GM19240 (cell line): ENCODE data around the gene CCND2.

Experiments
- DNase-seq: peaks from one replicate; pipeline ENCODE4 v3.0.0; 2011; ENCODE audit warnings: low spot score; ENCODE audit not compliant: insufficient read length

The CCND2 gene

DNA sequence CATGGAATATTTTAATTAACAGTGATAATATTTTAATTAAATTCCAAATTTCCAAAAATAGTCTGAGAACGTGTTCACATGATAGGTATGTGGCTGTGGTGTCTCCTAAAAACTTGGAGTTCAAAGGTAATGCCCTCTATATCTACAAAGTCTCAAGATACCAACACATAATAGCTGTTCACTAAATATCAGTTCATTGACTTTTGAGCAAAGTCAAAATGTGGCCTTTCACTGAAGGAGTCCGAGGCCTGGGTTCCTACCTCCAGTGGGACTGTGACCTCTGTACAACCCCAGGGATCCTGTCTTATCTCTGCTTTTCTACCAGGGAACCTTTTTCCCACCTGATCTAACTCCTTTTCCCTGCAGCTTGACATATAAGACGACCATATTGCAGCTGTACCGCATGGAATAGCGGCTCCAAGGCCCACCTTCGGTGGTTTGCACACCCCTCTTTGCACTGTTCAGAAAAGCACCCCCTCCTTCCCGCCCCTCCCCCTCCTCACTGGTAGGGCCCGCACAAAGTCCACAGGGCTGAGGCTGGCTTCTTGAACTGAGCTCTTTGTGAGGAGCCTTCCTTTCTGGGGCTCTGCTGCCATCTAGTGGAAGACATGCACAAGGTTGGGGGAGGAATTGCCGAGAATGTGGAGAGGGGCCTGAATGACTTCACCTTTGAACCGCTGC, 3.1 kb downstream of the CCND2 start:
- peak; percentile 75 for DNase-seq

DNA sequence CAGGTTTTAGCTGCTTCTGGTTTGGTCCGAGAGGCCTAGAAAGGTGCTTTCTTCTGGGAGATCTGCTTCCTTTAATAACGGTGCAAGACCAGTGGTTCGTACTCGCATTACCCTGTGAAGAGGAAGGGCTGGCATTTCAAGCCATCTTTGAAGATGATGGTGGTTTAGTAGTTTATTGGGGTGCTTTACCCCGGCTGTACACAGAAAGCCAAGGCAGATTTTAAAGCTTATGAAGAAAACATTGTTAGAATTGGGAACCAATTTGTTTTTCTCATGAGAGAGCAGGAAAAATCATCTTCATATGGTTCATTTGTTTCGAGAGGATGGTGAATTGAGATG, 3.6 kb downstream of the CCND2 start:
- DNase-seq: no peak

DNA sequence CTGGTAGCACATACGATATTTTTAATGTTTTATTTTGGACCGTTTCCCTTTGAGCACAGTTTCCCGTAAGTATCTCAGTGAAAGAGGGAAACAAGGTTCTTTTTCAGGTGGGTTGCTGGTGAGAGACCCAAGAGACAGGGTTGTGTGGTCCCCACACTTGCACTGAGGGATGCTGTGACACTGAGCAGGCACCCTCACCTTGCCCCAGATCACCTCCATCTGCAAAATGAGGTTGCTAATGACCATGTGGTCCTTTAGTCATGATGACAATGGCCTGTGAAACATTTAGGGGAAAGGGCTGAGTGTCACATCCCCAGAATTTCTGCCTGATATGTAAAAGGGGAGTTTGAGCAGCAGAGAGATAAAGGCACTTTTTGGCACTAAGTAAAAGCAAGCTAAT, 4.3 kb downstream of the CCND2 start:
- no peak for DNase-seq

DNA sequence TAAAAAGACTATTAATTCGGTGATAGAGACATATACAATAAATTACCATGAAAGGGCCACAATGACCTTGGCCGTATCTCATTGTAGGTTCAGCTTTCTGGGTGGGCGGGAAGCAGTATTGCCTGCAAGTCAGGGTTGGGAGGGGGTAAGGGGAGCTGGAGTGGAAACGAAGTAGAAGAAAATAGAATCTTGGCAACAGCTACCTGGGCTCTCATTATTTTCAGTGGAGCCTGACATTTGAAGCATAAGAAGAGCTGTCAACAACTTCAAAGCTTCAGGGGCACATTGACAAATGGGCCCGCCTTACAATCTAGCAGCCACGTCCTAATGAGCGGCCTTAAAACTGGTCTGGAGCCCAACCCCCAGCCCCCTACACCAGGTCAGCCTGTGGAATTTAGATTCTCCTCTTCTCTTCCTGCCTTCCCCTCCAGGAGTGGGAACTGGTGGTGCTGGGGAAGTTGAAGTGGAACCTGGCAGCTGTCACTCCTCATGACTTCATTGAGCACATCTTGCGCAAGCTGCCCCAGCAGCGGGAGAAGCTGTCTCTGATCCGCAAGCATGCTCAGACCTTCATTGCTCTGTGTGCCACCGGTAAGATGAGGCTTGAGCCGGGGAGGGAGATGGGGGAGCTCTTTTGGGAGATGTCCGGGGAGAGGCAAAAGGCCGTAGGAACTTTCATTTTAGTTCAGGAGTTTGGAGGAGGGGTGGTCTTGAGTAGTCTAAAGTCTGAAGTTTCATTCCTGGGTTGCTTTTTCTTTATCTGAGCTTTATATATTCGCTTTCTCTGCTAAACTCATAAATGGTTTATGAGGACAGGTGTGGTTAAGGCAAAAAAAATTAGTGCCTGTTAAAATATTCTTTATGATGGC, 5.0 kb downstream of the CCND2 start:
- no peak for DNase-seq

DNA sequence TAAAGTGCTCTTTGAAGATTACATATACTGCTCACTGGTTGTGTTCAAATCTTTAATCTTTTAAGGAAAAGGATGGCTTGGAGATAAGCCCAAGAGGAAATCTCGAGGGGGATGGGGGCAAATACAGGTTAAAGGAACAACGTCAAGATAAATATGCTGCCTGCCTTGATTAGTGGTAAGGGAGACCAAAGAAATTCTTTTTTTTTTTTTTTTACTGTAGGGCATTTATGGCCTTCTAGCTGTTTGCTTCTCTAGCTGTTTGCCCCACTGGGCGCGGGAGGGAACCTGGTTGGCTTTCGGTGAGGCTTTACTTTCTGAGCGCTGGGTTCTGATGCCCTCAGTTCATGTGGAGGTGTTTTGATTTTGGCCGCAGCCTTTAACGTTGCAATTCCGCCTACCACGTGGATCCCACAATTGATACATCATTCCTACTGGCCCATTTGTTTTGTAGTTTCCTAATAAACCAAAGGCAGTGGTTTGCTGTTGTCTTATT, 5.7 kb downstream of the CCND2 start:
- no peak for DNase-seq

DNA sequence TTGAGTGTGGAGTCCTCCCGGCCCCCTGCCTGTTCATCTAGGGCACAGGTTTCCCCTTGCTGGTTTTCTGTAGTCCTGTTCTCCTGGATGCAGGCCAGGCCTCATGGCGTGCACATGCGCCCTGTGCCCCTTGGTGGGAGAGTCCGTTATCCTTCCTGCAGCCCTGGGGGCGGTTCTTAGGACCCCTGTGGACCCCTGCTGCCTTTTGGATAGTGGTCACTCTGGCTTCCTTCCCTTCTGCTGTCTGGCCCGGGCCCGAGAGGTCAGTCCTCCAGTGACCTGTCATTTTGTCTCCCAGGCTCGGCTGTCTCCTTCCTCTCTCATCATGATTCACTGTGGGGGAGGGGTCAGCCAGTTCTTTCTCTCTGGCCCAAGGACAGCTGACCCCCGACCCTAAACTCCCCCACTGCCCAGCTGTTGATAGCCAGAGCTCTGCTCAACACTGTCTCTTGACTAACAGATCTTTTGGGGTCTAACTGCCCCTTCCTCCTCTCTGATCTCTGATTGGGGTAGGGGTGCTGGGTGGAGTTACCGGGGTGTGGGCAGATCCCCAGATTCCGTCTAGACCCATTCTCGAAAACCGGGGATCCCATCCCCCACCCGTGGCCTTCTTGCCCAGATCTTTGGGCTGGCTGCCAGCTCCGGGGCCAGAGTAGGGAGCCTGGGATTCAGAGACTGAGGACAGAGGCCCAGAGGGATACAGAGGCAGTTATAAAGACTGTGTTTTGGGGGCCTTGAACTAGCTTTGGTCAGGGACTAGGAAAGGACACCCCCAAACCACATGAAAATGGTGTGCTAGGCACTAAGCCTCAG, 7.0 kb downstream of the CCND2 start:
- no peak for DNase-seq

DNA sequence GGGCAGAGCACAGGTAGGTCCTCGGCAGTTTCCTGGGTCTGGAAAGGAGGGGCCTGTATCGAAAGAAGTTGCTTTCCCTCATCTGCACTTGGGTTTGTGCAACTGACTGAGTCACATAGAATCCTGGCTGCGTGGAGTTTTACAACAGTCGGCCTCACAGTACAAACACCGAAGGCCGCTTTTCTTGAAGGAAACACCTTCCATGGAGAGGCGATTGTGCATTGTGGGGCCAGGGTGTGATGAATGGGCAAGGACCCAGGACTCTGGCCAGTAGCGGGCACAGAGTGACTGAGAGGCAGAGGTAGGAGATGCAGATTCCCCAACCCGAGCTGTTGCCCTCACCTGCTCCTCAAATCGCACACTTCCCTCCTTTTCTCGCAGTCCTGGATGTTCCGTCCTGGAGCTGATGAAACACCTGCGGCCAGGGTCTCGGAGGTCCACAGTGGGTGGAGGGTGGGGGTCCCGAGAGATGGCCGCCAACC, 7.7 kb downstream of the CCND2 start:
- no peak for DNase-seq

DNA sequence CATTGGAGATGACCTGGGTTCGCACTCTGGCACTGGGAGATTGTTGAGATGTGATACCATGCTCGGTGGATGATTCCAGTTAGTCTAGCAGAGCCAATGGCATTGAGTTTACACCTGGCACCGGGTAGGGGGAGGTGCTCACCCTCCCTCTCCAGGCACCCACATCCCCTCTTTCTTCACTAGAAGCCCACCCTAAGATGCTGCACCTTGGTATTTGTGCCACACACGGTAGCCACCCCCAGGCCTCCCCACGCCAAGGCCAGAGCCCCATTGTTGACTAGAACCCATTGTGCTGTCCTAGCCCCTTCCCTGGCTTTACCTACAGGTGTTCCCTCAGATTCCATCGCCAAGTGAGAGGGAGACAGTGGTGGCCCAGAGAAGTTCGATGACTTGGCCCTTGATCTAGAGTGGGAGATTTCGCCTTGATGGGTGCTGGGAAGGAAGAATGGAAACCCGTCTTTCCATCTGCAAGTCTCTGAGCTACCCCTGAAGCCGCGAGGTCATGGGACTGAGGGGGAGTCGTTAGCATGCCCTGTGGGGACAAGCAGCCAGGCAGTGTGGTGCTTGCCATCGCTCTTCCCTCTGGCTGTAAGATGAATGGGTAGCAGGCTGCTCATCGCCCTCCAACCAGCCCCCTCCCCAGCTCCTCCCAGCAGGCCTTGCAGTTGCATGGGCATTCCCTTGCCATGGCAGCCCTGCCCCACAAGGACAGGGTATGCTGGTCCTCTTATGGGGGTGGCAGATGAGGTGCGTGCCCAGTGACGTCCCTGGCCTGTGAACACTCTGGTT, 8.7 kb downstream of the CCND2 start:
- no peak for DNase-seq

DNA sequence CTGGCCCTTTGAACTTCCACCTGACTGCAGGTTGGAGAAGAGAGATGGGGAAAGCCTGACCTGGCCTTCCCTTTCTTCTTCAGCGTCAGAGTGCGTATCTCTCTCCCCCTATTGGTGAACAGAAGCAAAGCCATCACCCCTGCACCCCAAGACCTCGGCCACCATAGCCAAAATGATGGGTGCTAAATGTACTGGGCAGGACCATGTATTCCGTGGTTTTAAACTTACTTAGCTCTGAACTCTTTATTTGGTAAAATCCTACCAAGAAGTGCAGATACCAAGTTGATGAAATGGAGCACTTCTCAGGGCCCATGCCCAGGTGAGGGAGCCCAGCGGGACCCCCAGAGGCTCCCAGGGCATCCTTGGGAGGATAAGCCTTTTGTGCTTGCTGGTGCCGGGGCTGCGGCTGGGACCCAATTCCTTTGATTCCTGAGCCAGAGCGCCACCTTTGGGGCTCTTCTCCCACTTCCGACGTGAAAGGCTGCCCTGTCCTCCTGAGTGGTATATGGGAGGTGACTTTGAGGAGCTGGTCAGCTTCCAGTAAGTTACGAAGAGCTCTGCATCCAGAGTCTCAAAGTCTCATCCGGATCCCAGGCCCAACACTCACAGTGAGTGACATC, 9.4 kb downstream of the CCND2 start:
- no peak for DNase-seq

DNA sequence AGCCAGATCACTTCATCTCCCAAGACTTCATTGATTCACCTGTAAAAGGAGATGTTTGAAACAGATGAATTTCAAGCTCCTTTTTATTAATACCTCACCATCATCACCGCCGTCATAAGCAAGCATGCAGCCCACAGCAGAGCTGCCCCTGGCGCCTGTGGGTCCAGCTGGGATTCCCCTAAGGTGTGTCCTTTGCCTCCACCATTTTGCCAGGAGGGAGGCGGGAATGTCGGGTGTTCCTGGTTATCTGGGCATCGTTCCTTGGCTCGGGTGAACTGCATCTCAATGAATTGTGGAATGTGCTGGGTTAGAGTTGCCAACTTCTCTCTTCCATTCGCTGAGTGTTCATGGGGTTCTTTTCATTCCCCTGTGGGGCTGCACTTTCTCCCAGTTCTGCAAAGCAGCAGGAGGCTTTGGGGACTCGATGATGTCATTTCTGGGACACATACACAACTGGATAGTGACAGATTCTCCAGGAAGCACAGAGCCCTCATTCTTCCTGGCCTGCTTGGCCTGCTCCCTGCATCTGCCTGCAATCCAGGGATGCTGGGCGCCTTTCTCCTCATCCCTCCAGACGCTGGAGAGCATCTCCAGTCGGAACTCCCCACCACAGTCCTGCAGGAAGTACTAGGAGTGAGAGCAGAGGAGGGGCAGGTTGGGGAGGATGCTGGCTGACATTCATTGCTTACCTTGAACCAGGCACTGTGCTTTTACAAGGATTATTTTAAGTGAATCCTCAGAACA, 10.1 kb downstream of the CCND2 start:
- DNase-seq: no peak

DNA sequence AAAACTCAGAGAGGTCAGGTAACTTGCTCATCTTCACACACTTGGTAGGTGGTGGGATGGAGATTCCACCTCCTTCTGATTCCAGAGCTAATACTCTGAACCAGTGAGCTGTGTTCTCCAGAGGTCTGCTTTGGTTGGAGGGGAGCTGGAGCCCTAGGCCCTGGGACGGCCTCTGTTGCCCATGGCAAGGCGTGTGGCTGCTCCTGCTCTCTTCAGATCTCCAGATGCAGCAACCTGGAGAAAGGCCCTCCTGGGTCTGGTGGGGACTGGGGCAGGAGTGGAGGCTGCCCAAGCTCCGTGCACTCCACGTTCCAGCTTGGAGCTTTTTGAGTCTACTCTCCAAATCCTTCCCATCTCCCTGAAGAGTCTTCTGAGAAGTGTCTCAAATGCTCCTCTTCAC, 10.7 kb downstream of the CCND2 start:
- no peak for DNase-seq

DNA sequence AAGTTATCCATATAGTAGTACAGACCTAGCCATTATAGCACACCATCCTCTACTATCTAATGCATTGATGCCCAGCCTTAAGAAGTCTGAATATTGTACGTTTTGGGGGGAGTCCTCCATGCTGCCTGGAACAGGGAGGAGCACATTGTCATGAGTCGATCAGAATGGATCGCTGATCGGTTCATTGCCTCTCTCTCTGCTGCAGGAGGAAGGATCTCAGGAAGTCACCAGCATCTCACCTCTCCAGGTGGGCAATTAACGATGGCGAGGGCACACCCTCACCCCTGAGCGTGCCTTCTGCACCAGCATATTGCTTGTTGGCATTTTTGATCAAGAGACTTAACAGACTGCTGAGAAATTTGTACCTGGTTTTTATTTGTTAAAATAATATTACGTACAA, 11.5 kb downstream of the CCND2 start:
- no peak for DNase-seq

DNA sequence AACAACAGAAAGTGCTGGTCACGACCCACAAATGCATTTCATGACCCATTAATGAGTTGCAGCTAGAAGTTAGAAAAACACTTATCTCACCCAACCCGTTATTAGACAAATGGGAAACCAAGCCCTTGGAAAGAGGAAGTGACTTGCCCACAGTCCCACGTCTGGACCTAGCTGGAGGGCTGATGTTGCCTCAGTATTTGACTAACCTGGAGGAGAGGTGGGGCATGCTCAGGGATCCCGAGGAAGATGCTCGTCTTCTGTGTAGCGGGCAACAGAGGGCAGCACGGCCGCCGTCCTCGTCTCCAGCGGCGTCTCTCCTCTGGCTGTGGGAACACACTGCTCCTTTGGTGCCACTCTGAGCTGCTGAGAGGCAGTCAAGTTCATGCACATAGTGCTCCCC, 12.7 kb downstream of the CCND2 start:
- DNase-seq: no peak

DNA sequence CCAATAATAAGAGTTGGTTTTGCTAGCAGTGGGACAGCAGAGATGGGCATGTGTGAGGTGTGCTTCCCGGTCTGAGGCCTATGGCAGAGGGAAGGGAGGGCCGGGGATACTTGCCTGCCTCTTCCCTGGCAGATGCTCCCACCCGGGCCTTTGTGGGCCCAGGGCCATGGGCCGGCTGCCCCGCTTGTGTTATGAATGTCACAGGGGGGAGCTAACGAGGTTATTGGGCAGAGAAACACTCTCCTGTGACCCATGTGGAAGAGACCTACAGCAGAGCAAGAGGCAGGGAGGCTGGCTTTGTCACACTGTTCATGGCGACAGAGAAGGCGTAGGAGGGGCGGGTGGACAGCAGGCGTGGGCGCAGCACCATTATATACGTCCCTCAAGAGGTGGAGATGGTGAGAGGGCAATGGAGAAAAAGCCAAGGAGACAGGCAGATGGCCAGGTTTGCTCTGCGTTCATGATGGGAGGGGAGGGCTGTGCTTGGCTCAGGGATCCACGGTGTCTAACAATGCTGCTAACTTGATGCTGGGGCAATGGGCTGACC, 13.3 kb downstream of the CCND2 start:
- no peak for DNase-seq

DNA sequence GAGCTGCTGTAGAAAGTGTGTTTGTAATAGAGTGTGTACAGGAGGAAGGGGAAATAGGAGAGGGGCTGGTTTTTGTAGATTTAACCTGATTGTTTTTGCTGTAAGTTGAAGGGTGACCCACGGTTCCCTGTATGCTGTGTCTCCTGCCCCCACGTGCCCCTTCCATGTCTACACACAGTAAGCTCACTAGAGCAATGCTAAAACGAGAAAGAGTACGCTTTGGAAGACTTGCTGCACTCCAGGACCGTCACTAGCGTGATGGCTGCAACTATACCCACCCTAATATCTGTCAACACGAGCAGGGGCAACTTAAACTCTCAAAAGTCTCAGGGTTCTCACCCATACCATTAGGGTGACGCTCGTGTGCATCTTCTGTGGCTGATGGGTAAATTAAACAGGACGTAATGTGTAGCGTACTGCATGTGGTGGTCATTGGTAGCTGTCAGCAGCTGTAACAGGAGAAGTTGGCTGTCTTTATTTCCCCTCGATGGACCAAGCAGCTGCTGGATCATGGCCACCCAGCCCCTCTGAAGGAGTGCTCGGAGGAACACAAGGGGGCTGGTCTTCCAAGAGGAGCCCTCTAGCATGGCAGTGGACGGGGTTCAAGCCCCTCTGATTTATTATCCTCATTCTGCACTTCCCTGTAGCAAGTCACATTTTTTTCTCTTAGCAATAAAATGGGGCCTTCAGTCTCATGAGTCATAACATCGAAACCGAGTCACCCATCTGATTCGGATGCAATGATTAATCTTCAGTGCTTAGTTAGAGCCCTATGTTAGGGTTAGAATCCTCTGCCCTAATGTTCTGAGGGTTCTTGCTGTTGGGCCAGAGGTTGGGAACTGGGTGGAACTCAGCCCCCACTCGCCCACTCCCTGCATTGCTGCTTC, 14.0 kb downstream of the CCND2 start:
- no peak for DNase-seq

DNA sequence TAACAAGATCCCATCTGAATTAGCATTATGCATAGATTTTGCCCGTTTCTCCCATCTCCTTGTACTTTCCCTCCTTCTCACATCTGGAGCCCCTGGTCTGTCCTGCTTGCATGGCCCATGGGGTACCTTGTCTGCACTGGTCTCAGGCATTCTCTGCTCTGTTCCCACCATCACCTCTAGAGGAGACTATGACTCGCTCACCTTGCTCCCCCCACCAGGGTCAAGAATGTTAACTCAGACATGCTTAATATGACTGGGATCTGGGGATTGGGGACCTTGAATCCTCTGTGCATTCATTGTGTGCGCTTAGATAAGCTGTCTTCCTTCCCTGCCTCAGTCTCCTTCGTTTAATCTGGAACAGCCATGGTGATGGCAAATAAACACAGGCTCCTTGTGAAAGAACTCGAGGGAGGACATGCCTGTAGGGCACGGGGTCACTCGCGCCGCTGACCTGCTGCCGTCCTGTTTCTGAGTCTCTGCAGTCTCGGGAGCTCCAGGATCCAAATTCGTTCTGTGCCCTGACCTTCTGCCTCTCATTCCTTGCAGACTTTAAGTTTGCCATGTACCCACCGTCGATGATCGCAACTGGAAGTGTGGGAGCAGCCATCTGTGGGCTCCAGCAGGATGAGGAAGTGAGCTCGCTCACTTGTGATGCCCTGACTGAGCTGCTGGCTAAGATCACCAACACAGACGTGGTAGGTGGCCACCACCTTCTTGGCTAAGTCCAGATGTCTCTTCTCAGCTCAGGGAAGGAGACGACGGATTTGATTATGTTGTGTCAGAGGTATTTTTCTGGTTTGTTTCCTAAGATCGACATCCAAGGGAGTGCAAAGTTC, 15.0 kb downstream of the CCND2 start:
- no peak for DNase-seq

DNA sequence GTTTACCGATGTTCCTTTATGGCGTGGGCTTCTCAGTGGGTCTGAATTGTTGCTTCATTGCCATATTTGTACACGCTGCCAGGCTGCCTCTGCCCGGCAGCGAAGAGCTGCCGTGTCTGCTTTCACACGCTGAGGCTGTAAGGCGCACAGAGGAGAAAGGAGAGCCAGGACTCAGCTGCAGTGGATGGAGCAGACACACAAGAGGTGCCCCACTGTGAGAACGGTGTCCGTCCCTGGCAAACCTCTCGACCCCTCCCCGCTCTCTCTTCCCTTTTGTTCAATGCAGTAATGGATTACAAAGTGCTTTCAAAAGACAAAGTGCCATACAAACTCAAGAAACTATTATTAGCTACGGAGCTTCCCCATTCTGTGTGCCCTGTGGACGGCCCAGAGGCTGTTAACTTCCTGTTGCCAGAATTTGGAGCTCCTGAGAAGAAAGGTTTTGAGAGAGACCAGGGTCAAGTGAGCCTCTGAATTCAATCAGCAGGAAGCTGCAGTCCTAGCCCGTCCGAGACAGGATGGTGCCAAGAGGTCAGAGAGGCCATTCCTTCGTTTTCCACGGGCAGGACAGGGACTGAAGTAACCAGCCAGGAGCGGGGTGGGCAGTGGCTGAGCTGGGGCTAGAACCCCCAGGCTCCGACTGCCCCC, 15.8 kb downstream of the CCND2 start:
- DNase-seq: no peak
